HS-27A (cell line): ENCODE measurements around the gene SLC19A3.
"Not testable (repeated sequence)": the region's sequence is repeated elsewhere in the genome, so short reads cannot be mapped to it uniquely, and the experiment has no call there.

ENCODE experiments used
- DNase-seq: peaks from one replicate; pipeline ENCODE4 v3.0.0-alpha.2; 2012; ENCODE audit warnings: low read depth, missing footprints

The SLC19A3 gene

DNA sequence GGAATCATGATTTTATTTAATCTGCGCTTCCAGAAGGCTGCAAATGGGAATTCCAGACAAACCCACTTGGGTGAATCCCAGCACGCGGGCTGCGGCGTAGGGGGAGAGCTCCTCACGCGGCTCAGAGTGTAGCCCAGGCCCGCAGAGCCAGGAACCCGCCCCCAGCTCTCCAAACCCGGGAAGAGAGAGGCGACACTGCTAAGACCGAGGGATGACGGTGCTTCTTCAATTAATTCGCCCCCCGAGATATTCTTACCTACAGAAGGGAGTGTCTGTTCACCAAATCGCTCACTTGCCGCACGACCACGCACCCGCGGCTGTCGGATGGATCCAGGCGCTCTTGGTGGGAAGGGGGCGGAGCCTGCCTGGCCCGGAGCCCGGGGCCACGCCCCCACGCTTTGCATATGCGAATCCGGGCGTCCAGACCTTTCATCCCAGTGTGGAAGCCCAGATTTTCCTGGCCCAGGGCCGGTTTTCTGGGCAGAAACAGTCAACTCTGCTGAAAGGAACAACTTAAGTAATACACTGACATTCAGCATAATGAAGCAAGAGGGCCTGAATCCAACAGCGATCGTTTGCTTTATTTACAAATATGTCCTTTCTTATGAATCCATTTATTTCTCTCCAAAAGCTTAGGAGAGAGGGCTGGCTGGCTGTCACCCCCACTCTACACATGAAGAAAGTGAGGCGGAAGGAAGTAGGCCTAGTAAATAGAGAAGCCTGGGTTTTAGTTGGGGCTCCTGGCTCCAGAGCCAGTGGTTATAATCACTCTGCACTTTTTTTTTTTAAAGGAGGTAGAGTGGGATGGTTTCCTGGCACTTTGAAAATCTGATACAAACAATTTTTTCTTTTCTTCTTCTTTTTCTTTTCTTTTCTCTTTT, at the start of gene SLC19A3:
SLC19A3 (minus strand) TSS at position 342 of the 881 bp plus-strand sequence. CDS start 15,710 bp downstream, outside the sequence.
- DNase-seq: peak; percentile 26

- DNase-seq: peak; percentile 30
Measured at GRCh38 chr2:227766373-227766883, 48.6 kb upstream of the SLC19A3 start.

GRCh38 chr2:227765788-227766372, 48.1 kb upstream of the SLC19A3 start:
- DNase-seq: no peak

DNA sequence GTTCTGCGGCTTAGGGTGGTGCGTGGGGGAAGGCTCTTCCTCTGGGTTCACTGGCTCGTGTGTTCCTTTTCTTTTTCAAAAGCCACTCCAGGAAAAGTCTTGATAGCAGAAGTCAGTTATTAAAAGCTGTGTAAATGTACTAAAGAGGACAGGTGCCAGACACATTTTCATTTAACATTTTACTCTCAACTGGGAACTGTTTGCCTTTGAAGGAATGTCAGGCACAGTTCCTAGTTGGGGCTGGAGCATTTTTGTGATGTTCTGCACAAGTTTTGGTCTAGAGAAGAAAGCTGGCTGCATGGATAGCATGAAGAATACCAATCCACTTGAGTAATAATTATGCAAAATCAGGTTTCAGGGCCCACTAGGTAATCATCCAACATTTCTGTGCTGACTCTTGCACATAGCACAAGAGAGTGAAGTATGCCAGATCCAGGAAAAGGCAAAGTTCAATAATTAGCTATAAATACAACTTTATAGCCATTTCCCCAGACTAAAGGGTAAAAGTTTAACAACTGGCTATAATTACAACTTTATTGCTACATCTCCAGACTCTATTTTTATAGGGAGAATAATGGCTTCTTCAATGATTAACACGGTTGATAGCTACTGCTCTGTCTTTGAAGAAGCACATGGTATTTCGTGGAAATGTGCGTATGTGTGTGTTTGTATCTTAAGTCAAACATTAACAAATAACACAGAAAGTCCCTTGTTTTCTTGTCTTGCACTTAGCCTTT, 44.1 kb upstream of the SLC19A3 start:
- DNase-seq: no peak

DNA sequence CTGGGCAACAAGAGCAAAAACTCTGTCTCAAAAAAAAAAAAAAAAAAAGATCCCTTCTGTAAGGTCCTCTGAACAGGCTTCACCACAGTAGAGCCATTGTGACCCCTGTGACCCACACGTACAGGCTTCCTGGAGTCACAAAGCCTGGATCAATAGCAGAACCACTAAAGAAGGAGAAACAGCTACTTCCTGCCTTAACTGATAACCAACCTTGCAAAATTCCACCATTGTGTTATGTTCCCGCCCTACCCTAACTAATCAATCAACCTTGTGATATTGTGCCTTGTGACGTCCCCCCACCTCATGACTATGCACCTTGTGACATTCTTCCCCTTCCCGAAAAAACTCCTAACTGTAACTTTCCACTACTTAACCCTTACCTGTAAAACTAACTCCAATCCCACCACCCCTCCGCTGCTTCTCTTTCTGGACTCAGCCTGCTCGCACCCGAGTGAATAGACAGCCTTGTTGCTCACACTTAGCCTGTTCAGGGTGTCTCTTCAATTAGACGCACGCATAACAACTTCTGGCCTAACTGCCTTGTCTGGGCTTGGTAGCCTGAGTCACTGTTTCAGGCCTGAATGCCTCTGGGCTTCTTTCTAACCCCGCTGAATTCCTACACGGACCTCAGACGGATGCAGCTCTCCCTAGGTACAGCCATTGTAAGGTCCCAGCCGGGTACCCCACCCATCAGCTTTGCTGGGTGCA, 41.7 kb upstream of the SLC19A3 start:
- no peak for DNase-seq

GRCh38 chr2:227756261-227756660, 38.4 kb upstream of the SLC19A3 start:
- DNase-seq: not testable (repeated sequence)

GRCh38 chr2:227748079-227748478, 30.3 kb upstream of the SLC19A3 start:
- no peak for DNase-seq

GRCh38 chr2:227745594-227745993, 27.8 kb upstream of the SLC19A3 start, which contains the start of gene SCYGR8:
Gene SCYGR8 (plus strand): TSS chr2:227745894. CDS start chr2:227745894, 0 bp downstream.
- DNase-seq: no peak

DNA sequence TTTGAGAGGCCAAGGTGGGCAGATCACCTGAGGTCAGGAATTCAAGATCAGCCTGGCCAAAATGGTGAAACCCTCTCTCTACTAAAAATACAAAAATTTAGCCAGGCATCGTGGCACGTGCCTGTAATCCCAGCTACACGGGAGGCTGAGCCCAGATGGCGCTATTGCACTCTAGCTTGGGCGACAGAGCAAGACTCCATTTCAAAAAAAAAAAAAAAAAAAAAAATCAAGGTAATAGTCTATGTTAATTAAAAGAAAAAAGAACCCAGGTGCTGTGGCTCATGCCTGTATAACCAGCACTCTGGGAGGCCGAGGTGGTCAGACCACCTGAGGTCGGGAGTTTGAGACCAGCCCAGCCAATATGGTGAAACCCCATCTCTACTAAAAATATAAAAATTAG, 22.9 kb upstream of the SLC19A3 start:
- not testable (repeated sequence) for DNase-seq

GRCh38 chr2:227739351-227739750, 21.5 kb upstream of the SLC19A3 start:
- no peak for DNase-seq

DNA sequence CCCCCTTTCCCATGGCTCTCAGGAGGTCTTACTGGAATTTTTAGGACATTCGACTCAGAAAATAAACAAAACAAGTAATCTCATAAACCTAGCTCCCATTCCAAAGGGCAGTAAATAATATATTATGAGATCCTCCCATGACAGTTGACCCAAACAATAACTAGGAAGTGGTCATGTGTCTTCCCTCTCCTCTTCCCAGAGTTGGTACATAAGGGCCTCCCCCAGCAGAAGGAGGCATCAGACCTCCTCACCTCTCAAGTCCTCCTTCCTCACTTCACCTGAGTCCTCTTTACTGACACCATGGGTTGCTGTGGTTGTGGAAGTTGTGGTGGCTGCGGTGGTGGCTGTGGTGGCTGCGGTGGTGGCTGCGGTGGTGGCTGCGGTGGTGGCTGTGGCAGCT, 10.2 kb upstream of the SLC19A3 start, which contains the start of gene SCYGR7:
SCYGR7 (plus strand) TSS at position 301 of the 400 bp plus-strand sequence; CDS start at position 301, 0 bp downstream.
- no peak for DNase-seq

GRCh38 chr2:227724394-227725039, 6.7 kb upstream of the SLC19A3 start, which contains the start of gene SCYGR6:
Gene SCYGR6 (minus strand): TSS chr2:227724757. CDS start chr2:227724757, 0 bp downstream.
- DNase-seq: no peak

DNA sequence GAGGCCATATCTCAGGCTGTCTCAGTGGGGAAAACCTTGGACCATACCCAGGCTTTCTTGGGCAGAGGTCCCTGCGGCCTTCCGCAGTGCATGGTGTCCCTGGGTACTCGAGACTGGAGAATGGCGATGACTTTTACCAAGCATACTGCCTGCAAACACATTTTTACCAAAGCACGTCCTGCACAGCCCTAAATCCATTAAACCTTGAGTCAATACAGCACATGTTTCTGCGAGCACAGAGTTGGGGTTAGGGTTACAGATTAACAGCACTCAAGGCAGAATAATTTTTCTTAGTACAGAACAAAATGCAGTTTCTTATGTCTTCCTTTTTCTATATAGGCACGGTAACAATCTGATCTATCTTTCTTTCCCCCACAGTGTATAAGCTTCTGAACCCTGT, 5.0 kb upstream of the SLC19A3 start:
- not testable (repeated sequence) for DNase-seq

- DNase-seq: no peak
Measured at GRCh38 chr2:227720680-227721079, 2.9 kb upstream of the SLC19A3 start.

DNA sequence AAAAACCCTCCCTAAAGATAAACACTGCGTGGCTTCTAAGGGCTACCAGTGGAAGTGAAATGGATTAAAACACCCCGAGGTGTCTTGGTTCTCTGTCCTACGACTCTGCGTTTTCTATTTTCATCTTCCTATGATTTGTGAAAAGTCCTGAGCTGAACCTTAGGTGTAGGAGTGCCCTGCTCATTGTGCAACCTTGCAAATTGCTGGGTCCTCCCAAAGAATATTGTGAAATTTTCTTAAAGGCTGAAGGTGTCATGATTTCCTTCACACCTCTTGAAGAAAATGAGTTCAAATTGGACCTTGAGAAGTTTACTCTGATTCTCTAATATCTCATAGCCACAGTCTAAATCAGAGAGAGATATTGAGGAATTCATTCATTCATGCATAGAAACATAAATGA, 1.8 kb upstream of the SLC19A3 start:
- no peak for DNase-seq

DNA sequence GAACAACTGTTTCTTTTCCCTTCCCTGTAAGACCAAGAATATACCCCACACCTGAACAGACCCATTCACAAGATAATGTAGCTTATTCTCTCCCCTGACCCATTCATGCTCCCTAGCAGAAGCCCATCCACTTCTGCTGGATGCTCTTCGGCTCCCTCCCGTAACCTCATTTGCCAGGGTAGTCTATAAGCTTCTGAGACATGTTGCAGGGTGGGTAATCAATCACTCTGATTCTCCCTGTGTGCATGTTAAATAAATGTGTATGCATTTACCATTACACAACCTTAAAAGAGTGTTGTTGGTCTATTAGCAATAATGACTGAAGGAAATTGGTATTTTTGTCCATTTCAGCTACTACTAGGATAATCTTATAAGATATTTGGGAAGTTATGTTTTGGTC, 1.3 kb downstream of the SLC19A3 start:
- no peak for DNase-seq

GRCh38 chr2:227713291-227713690, 4.5 kb downstream of the SLC19A3 start:
- no peak for DNase-seq

- no peak for DNase-seq
Measured at GRCh38 chr2:227710986-227711385, 6.8 kb downstream of the SLC19A3 start.

DNA sequence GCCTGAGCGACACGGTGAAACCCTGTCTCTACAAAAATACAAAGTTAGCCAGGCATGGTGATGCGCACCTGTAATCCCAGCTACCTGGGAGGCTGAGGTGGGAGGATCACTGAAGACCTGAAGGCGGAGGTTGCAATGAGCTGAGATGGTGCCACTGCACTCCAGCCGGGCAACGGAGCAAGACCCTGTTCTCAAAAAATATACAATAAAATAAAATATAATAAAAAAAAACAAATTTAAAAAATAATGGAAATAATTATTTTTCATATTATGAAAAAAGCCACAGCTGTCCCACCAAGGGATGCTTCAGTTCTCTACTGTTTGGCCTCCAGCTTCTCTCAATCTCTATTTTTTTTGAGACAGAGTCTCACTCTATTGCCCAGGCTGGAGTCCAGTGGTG, 10.4 kb downstream of the SLC19A3 start:
- no peak for DNase-seq

- no peak for DNase-seq
Measured at GRCh38 chr2:227706859-227707258, 11.0 kb downstream of the SLC19A3 start.

DNA sequence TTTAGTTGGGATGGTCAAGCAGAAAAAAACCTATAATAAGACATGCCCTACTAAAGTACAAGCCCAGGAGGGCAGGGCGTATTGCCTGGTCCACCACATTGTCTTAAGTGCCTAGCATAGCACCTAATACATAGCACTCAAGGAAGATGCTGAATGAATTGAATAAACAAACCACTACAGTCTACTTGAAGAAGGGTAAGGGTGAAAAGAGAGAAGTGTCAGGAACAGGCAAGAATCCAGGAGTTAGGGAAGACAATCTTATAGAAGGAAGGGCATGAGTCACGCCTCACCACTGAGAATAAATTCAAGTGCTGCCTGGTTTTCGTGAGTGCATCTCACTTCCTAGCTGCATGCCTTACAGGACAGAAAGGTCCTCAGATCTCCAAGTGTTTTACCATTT, 13.9 kb downstream of the SLC19A3 start:
- no peak for DNase-seq
